ENCODE results near the gene GLE1. TPM values are rescaled to one million over a fixed set of nuclear protein-coding genes. Genes with fewer than 3 reads are reported as not detected.
"Not testable (repeated sequence)": the region's sequence is repeated elsewhere in the genome, so short reads cannot be mapped to it uniquely, and the experiment has no call there.

Gene GLE1
- total and polyA plus RNA-seq, 2 donors, result 23.7 to 36.8 TPM

DNA sequence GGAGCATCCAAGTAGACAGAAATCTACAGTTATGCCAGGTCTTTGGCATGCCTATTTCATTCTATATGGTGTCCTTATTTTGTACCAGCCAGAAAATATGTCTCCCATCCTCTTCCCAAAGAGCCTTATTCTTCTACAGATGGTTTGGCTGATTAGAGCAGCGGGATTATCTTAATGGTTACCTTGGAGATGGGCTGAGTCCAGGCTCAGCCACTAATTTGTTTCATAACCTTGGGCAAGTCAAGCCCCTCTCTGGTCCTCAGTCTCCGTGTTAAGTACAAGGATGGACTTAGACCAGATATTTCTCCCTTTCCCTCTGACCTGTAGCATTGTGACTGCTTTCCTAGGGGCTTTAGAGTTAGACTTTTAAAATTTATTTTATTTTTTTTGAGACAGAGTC, 11.1 kb upstream of the GLE1 start:
- H3K27ac ChIP-seq (ENCODE audit: low read depth in 1 of 2, low read length in 1 of 2), result no peak overlapping the region
- over 99% methylated on average over 2 of the region's 2 CpGs for WGBS
- no peak overlapping the region for H3K4me3 ChIP-seq (ENCODE audit: low read length in 2 of 2)
- H3K27me3 ChIP-seq (ENCODE audit: control insufficient read depth in 2 of 2, insufficient read depth in 1 of 2, low read length in 1 of 2), result no peaks in the 10 kb centered on the region
- no peaks in the 10 kb centered on the region for H3K9me3 ChIP-seq (ENCODE audit: control insufficient read depth in 2 of 2, insufficient read depth in 1 of 2, low read length in 1 of 2)
- no peaks in the 10 kb centered on the region for H3K4me1 ChIP-seq (ENCODE audit: control insufficient read depth in 2 of 2, insufficient read depth in 2 of 2, low read length in 2 of 2)
- peaks cover 51 to 83% of the 10 kb centered on the region in 2 donors for H3K36me3 ChIP-seq (ENCODE audit: control insufficient read depth in 2 of 2, insufficient read depth in 2 of 2, low read length in 1 of 2)
- DNase-seq (ENCODE audit: low read depth in 6 of 9, low spot score in 9 of 9), result no peak

DNA sequence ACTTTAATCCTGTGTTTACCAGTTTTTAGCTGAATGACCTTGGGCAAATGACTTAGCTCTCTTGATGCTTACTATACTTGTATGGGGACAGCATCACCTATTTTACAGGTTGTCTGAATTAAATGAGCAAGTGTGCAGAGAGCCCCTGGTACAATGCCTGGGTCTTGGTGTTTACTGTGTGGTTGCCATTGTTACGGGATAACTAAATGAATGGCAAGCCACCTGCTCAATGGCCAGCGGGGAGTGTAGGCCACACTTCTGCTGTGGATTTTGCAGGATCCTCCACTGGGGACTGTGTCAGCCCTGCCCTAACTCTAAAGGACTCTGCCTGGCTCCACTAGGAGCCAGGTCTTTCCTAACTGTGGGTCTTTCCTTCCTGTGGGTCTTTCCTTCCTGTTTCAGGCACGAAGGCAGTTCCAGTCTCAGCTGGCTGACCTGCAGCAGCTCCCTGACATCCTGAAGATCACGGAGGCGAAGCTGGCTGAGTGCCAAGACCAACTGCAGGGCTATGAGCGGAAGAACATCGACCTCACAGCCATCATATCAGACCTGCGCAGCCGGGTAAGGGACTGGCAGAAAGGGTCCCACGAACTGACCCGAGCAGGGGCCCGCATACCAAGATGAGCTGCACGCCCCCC, 10.3 kb upstream of the GLE1 start:
- WGBS, result 21% methylated on average over 13 of the region's 13 CpGs

GRCh38 chr9:128494746-128495129, 9.8 kb upstream of the GLE1 start:
- peaks cover 64 to 86% of the 10 kb centered on the region in 2 donors for H3K36me3 ChIP-seq (ENCODE audit: control insufficient read depth in 2 of 2, insufficient read depth in 2 of 2, low read length in 1 of 2)
- WGBS, result 33% methylated on average over 5 of the region's 5 CpGs
- no peak overlapping the region for H3K4me3 ChIP-seq (ENCODE audit: low read length in 2 of 2)
- no peaks in the 10 kb centered on the region for H3K4me1 ChIP-seq (ENCODE audit: control insufficient read depth in 2 of 2, insufficient read depth in 2 of 2, low read length in 2 of 2)
- H3K9me3 ChIP-seq (ENCODE audit: control insufficient read depth in 2 of 2, insufficient read depth in 1 of 2, low read length in 1 of 2), result no peaks in the 10 kb centered on the region
- no peaks in the 10 kb centered on the region for H3K27me3 ChIP-seq (ENCODE audit: control insufficient read depth in 2 of 2, insufficient read depth in 1 of 2, low read length in 1 of 2)
- DNase-seq (ENCODE audit: low read depth in 6 of 9, low spot score in 9 of 9), result no peak
- no peak overlapping the region for H3K27ac ChIP-seq (ENCODE audit: low read depth in 1 of 2, low read length in 1 of 2)

More for the DNA sequence above, 10.3 kb upstream of the GLE1 start:
- H3K4me3 ChIP-seq (ENCODE audit: low read length in 2 of 2), result no peak overlapping the region
- no peaks in the 10 kb centered on the region for H3K9me3 ChIP-seq (ENCODE audit: control insufficient read depth in 2 of 2, insufficient read depth in 1 of 2, low read length in 1 of 2)
- no peaks in the 10 kb centered on the region for H3K27me3 ChIP-seq (ENCODE audit: control insufficient read depth in 2 of 2, insufficient read depth in 1 of 2, low read length in 1 of 2)
- no peaks in the 10 kb centered on the region for H3K4me1 ChIP-seq (ENCODE audit: control insufficient read depth in 2 of 2, insufficient read depth in 2 of 2, low read length in 2 of 2)
- H3K27ac ChIP-seq (ENCODE audit: low read depth in 1 of 2, low read length in 1 of 2), result no peak overlapping the region
- DNase-seq (ENCODE audit: low read depth in 6 of 9, low spot score in 9 of 9), result peak in 1 of 9 donors; percentile 15
- peaks cover 59 to 86% of the 10 kb centered on the region in 2 donors for H3K36me3 ChIP-seq (ENCODE audit: control insufficient read depth in 2 of 2, insufficient read depth in 2 of 2, low read length in 1 of 2)

DNA sequence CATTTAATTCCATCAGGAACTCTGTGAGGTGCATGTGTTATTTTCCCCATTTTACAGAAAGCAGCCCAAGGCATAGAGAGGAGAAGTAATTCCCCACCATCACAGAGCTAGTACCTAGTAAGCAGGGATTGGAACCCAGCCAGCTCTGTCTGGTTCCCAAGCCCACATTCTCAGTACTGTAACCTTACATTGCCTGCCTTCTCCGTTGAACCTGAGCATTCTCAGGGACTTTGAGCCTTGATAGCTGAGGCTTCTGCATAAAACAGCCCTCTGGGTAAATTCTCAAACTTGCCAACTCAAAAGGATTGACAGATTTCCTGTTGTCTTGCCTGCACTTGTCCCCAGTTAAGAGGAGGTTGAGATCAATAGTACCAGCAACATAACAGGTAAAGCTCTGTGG, 9.2 kb upstream of the GLE1 start:
- Histone ChIP-seq H3K36me3 (ENCODE audit: control insufficient read depth in 2 of 2, insufficient read depth in 2 of 2, low read length in 1 of 2) (peaks cover 69 to 86% of the 10 kb centered on the region in 2 donors), H3K4me1 (ENCODE audit: control insufficient read depth in 2 of 2, insufficient read depth in 2 of 2, low read length in 2 of 2) (no peaks in the 10 kb centered on the region), H3K27me3 (ENCODE audit: control insufficient read depth in 2 of 2, insufficient read depth in 1 of 2, low read length in 1 of 2) (no peaks in the 10 kb centered on the region), H3K4me3 (ENCODE audit: low read length in 2 of 2) (no peak overlapping the region), H3K9me3 (ENCODE audit: control insufficient read depth in 2 of 2, insufficient read depth in 1 of 2, low read length in 1 of 2) (no peaks in the 10 kb centered on the region), H3K27ac (ENCODE audit: low read depth in 1 of 2, low read length in 1 of 2) (no peak overlapping the region)
- no peak for DNase-seq (ENCODE audit: low read depth in 6 of 9, low spot score in 9 of 9)
- WGBS, result 25% methylated on average over 1 of the region's 1 CpG

- Histone ChIP-seq H3K27ac (ENCODE audit: low read depth in 1 of 2, low read length in 1 of 2) (no peak overlapping the region), H3K36me3 (ENCODE audit: control insufficient read depth in 2 of 2, insufficient read depth in 2 of 2, low read length in 1 of 2) (peaks cover 75 to 87% of the 10 kb centered on the region in 2 donors), H3K27me3 (ENCODE audit: control insufficient read depth in 2 of 2, insufficient read depth in 1 of 2, low read length in 1 of 2) (no peaks in the 10 kb centered on the region), H3K9me3 (ENCODE audit: control insufficient read depth in 2 of 2, insufficient read depth in 1 of 2, low read length in 1 of 2) (no peaks in the 10 kb centered on the region), H3K4me3 (ENCODE audit: low read length in 2 of 2) (no peak overlapping the region), H3K4me1 (ENCODE audit: control insufficient read depth in 2 of 2, insufficient read depth in 2 of 2, low read length in 2 of 2) (no peaks in the 10 kb centered on the region)
- DNase-seq (ENCODE audit: low read depth in 6 of 9, low spot score in 9 of 9), result no peak
- WGBS, result 88% methylated on average over 6 of the region's 6 CpGs
Measured at GRCh38 chr9:128495804-128496417, 8.6 kb upstream of the GLE1 start.

GRCh38 chr9:128497824-128498610, 6.5 kb upstream of the GLE1 start:
- H3K27me3 ChIP-seq (ENCODE audit: control insufficient read depth in 2 of 2, insufficient read depth in 1 of 2, low read length in 1 of 2), result no peaks in the 10 kb centered on the region
- H3K27ac ChIP-seq (ENCODE audit: low read depth in 1 of 2, low read length in 1 of 2), result no peak overlapping the region
- H3K4me1 ChIP-seq (ENCODE audit: control insufficient read depth in 2 of 2, insufficient read depth in 2 of 2, low read length in 2 of 2), result no peaks in the 10 kb centered on the region
- DNase-seq (ENCODE audit: low read depth in 6 of 9, low spot score in 9 of 9), result no peak
- H3K4me3 ChIP-seq (ENCODE audit: low read length in 2 of 2), result no peak overlapping the region
- H3K9me3 ChIP-seq (ENCODE audit: control insufficient read depth in 2 of 2, insufficient read depth in 1 of 2, low read length in 1 of 2), result no peaks in the 10 kb centered on the region
- 98% methylated on average over 11 of the region's 11 CpGs for WGBS
- H3K36me3 ChIP-seq (ENCODE audit: control insufficient read depth in 2 of 2, insufficient read depth in 2 of 2, low read length in 1 of 2), result peaks cover 74 to 81% of the 10 kb centered on the region in 2 donors

- no peaks in the 10 kb centered on the region for H3K27me3 ChIP-seq (ENCODE audit: control insufficient read depth in 2 of 2, insufficient read depth in 1 of 2, low read length in 1 of 2)
- H3K36me3 ChIP-seq (ENCODE audit: control insufficient read depth in 2 of 2, insufficient read depth in 2 of 2, low read length in 1 of 2), result peaks cover 69 to 73% of the 10 kb centered on the region in 2 donors
- no peak overlapping the region for H3K4me3 ChIP-seq (ENCODE audit: low read length in 2 of 2)
- H3K4me1 ChIP-seq (ENCODE audit: control insufficient read depth in 2 of 2, insufficient read depth in 2 of 2, low read length in 2 of 2), result peaks cover 3 to 4% of the 10 kb centered on the region in 2 donors
- 99% methylated on average over 9 of the region's 9 CpGs for WGBS
- DNase-seq (ENCODE audit: low read depth in 6 of 9, low spot score in 9 of 9), result no peak
- no peak overlapping the region for H3K27ac ChIP-seq (ENCODE audit: low read depth in 1 of 2, low read length in 1 of 2)
- no peaks in the 10 kb centered on the region for H3K9me3 ChIP-seq (ENCODE audit: control insufficient read depth in 2 of 2, insufficient read depth in 1 of 2, low read length in 1 of 2)
Measured at GRCh38 chr9:128498911-128499310, 5.6 kb upstream of the GLE1 start.

DNA sequence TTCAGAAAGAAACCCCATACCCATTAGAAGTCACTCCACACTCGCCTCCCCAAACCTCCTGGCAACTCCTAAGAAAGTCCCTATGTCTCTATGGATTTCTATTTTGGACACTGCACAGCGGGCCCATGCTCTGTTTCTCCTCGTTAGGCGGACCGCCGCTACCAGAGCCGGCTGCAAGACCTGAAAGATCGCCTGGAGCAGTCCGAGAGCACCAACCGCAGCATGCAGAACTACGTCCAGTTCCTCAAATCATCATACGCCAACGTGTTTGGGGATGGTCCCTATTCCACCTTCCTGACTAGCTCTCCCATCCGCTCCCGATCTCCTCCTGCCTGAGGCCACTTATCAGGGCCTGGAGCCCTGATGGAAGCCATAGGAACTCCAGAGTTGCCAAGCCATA, 4.6 kb upstream of the GLE1 start:
- H3K27me3 ChIP-seq (ENCODE audit: control insufficient read depth in 2 of 2, insufficient read depth in 1 of 2, low read length in 1 of 2), result no peaks in the 10 kb centered on the region
- peaks cover 4 to 6% of the 10 kb centered on the region in 2 donors for H3K4me1 ChIP-seq (ENCODE audit: control insufficient read depth in 2 of 2, insufficient read depth in 2 of 2, low read length in 2 of 2)
- H3K4me3 ChIP-seq (ENCODE audit: low read length in 2 of 2), result no peak overlapping the region
- no peak for DNase-seq (ENCODE audit: low read depth in 6 of 9, low spot score in 9 of 9)
- no peak overlapping the region for H3K27ac ChIP-seq (ENCODE audit: low read depth in 1 of 2, low read length in 1 of 2)
- peaks cover 63% of the 10 kb centered on the region in 2 donors for H3K36me3 ChIP-seq (ENCODE audit: control insufficient read depth in 2 of 2, insufficient read depth in 2 of 2, low read length in 1 of 2)
- no peaks in the 10 kb centered on the region for H3K9me3 ChIP-seq (ENCODE audit: control insufficient read depth in 2 of 2, insufficient read depth in 1 of 2, low read length in 1 of 2)
- 98% methylated on average over 15 of the region's 15 CpGs for WGBS

GRCh38 chr9:128503415-128503825, 1.1 kb upstream of the GLE1 start:
- H3K36me3 ChIP-seq (ENCODE audit: control insufficient read depth in 2 of 2, insufficient read depth in 2 of 2, low read length in 1 of 2), result peaks cover 31 to 37% of the 10 kb centered on the region in 2 donors
- not testable (repeated sequence) for H3K27me3 ChIP-seq (ENCODE audit: control insufficient read depth in 2 of 2, insufficient read depth in 1 of 2, low read length in 1 of 2); H3K27ac ChIP-seq (ENCODE audit: low read depth in 1 of 2, low read length in 1 of 2); DNase-seq (ENCODE audit: low read depth in 6 of 9, low spot score in 9 of 9); H3K4me3 ChIP-seq (ENCODE audit: low read length in 2 of 2); H3K9me3 ChIP-seq (ENCODE audit: control insufficient read depth in 2 of 2, insufficient read depth in 1 of 2, low read length in 1 of 2)
- H3K4me1 ChIP-seq (ENCODE audit: control insufficient read depth in 2 of 2, insufficient read depth in 2 of 2, low read length in 2 of 2), result peaks cover 11 to 12% of the 10 kb centered on the region in 2 donors
- WGBS, result 87% methylated on average over 14 of the region's 14 CpGs

Data from thymus (tissue), 11 donors.